SW 1271 (cell line): ENCODE results near the gene LRRC27.
A peak's percentile ranks its signal among the peaks of the same experiment; 100 is the strongest.
"Not testable (repeated sequence)": the region's sequence is repeated elsewhere in the genome, so short reads cannot be mapped to it uniquely, and the experiment has no call there.

ENCODE experiments used
- DNase-seq, 2 experiments: peaks; one replicate each; lab custom pipeline; 2025; lab: John Stamatoyannopoulos, UW

LRRC27 gene

GRCh38 chr10:132314881-132315280 lies 17.1 kb upstream of the LRRC27 start:
- not testable (repeated sequence) for DNase-seq

GRCh38 chr10:132316133-132316532 lies 15.9 kb upstream of the LRRC27 start:
- no peak for DNase-seq

GRCh38 chr10:132317477-132317876 lies 14.5 kb upstream of the LRRC27 start:
- DNase-seq = not testable (repeated sequence)

- peak; percentile 10 to 44 for DNase-seq
Measured at GRCh38 chr10:132319853-132320653, 11.9 kb upstream of the LRRC27 start.

GRCh38 chr10:132320654-132321469 lies 11.1 kb upstream of the LRRC27 start:
- DNase-seq = no peak

- no peak for DNase-seq
Measured at GRCh38 chr10:132321726-132322125, 10.3 kb upstream of the LRRC27 start.

- DNase-seq = no peak
Measured at GRCh38 chr10:132322586-132323048, 9.4 kb upstream of the LRRC27 start.

- DNase-seq = no peak
Measured at GRCh38 chr10:132324186-132324585, 7.8 kb upstream of the LRRC27 start.

- no peak for DNase-seq
Measured at GRCh38 chr10:132326344-132326889, 5.6 kb upstream of the LRRC27 start.

GRCh38 chr10:132326925-132327324 lies 5.1 kb upstream of the LRRC27 start:
- DNase-seq = no peak

- no peak for DNase-seq
Measured at GRCh38 chr10:132328106-132328505, 3.9 kb upstream of the LRRC27 start.

- no peak for DNase-seq
Measured at GRCh38 chr10:132328738-132329137, 3.3 kb upstream of the LRRC27 start.

- DNase-seq = peak in 1 of 2 experiments; percentile 56
Measured at GRCh38 chr10:132329565-132330485, 2.2 kb upstream of the LRRC27 start.

- no peak for DNase-seq
Measured at GRCh38 chr10:132330486-132330833, 1.5 kb upstream of the LRRC27 start.

GRCh38 chr10:132332433-132332754 lies 401 bp downstream of the LRRC27 start:
- no peak for DNase-seq

- DNase-seq = no peak
Measured at GRCh38 chr10:132333386-132333785, 1.4 kb downstream of the LRRC27 start.

- no peak for DNase-seq
Measured at GRCh38 chr10:132334631-132335188, 2.7 kb downstream of the LRRC27 start.

GRCh38 chr10:132335189-132336063 lies 3.4 kb downstream of the LRRC27 start:
- no peak for DNase-seq

- no peak for DNase-seq
Measured at GRCh38 chr10:132336064-132336746, 4.2 kb downstream of the LRRC27 start.

- no peak for DNase-seq
Measured at GRCh38 chr10:132336919-132337407, 5.0 kb downstream of the LRRC27 start.
